ENCODE measurements around the gene RHOF.

The RHOF gene

DNA sequence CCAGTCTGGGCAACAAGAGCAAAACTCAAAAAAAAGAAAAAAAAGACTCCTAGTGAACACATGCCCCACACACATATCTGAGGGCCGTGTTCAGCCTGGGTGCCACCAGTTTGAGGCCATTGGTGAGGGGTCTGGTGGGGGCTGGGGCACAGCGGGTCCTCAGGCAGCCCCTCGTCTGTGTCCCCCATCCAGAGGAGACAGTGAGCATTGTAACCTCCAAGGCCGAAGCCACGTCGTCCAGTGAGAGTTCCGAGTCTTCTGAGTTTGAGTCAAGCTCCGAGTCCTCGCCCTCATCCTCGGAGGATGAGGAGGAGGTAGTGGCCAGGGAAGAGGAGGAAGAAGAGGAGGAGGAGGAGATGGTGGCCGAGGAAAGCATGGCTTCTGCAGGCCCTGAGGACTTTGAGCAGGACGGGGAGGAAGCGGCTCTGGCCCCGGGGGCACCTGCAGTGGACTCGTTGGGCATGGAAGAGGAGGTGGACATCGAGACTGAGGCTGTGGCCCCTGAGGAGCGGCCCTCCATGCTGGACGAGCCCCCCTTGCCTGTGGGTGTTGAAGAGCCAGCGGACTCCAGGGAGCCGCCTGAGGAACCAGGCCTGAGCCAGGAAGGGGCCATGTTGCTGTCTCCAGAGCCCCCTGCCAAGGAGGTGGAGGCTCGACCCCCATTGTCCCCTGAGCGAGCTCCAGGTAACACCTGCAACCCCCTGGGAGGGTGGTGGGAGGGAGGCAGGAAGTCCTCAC, 25.9 kb upstream of the RHOF start:
- DNase-seq (ENCODE audit: low read depth) = no peak

DNA sequence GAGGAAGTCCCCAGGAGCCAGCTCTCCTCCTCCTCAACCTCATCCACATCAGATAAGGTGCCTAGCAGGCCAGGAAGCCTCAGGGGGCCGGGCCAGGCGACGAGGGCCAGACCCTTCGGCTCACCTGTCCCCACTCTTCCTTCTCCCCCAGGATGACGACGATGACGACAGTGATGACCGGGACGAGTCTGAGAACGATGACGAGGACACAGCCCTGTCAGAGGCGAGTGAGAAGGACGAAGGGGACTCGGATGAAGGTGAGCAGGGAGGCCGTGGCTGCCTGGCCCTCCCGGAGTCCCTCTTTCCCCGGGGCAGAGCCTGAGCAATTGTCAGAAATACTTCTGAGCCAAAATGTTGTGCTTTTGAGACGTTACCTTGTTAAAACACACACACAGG, 24.2 kb upstream of the RHOF start:
- DNase-seq (ENCODE audit: low read depth) = no peak

- no peak for DNase-seq (ENCODE audit: low read depth)
Observed at GRCh38 chr12:121816925-121817647, 23.6 kb upstream of the RHOF start.

DNA sequence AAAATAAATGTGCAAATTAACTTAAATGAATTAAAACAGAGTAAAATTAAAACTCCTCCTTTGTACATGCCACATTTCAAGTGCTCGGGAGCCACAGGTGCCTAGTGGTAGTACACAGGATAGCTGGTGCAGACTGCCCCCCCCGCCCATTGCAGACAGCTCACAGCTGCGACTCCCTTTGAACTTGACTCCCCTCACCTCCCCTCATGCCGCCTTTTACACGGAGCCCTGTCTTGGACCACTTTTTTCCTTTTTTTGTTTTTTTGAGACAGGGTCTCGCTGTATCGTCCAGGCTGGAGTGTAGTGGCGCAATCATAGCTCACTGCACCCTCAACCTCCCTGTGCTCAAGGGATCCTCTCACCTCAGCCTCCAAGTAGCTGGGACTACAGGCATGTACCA, 21.8 kb upstream of the RHOF start:
- no peak for DNase-seq (ENCODE audit: low read depth)

- no peak for DNase-seq (ENCODE audit: low read depth)
Observed at GRCh38 chr12:121814429-121815119, 21.1 kb upstream of the RHOF start.

DNA sequence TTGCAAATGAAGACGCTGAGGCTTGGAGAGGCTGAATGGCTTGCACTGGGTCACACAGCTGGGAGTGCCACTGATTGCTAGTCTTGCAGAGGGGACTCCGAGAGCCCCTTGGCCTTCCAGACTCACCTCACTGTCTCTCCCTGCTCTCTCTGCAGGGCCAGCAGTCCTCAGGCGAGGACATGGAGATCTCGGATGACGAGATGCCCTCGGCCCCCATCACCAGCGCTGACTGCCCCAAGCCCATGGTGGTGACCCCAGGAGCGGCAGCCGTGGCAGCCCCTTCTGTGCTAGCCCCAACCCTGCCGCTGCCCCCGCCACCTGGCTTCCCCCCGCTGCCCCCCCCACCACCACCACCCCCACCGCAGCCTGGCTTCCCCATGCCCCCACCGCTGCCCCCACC, 20.5 kb upstream of the RHOF start:
- no peak for DNase-seq (ENCODE audit: low read depth)

GRCh38 chr12:121812921-121813896, 19.7 kb upstream of the RHOF start:
- DNase-seq (ENCODE audit: low read depth) = no peak

GRCh38 chr12:121812320-121812871, 18.9 kb upstream of the RHOF start:
- no peak for DNase-seq (ENCODE audit: low read depth)

DNA sequence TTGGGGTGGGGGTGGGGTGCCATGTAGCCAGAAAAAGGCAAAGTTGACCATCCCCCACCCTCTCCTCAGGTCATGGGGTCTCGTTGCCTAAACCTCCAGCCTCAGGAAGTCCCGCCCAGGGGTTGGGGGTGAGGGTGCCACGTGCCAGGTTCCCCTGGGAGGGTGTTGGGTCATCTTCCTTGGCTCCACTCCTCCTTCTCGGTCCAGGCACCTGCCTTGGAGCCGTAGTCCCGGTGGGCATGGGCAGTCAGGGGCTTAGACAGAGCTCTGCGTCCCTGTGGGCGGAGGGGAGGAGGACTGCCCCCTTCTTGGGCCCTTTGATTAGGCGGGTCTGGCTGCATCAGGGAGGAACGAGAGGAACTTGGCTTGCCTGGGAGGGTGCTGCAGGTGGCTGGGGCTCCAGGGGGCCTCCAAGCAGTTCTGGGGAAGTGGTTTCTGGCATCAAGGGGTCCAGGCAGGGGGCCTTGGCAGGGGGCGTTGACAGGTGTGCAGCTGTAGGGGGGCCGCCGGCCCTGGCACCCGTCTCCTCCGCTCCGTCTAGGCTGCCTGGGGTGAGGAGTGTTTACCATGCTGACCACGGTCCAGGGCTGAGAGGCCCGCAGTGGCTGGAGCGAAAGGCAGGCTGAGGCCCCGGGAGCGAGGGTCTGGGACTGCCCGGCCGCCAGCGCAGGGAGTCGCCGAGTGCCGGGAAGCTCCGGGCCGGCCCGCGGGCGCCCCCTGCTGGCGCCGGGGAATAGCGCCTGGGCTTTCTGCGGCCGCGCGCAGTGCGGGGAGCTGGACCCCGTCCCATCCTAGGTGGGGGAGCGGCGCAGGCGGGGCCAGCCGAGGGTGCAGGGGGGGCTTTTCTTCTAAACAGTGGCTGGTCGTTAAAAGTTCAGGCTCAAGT, 18.2 kb upstream of the RHOF start:
- no peak for DNase-seq (ENCODE audit: low read depth)

- DNase-seq (ENCODE audit: low read depth) = no peak
Observed at GRCh38 chr12:121810833-121811433, 17.4 kb upstream of the RHOF start.

DNA sequence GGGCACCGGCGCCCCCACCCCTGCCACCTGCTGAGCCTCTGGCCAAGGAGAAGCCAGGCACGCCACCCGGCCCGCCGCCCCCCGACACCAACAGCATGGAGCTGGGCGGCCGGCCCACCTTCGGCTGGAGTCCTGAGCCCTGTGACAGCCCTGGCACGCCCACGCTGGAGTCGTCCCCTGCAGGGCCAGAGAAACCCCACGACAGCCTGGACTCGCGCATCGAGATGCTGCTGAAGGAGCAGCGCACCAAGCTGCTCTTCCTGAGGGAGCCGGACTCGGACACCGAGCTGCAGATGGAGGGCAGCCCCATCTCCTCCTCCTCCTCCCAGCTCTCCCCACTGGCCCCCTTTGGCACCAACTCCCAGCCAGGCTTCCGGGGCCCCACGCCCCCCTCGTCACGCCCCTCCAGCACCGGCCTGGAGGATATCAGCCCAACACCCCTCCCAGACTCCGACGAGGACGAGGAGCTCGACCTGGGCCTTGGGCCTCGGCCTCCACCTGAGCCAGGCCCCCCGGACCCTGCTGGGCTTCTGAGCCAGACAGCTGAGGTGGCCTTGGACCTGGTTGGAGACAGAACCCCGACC, 16.8 kb upstream of the RHOF start:
- DNase-seq (ENCODE audit: low read depth) = no peak

GRCh38 chr12:121809712-121810116, 16.2 kb upstream of the RHOF start:
- no peak for DNase-seq (ENCODE audit: low read depth)

GRCh38 chr12:121808623-121809022, 15.1 kb upstream of the RHOF start:
- DNase-seq (ENCODE audit: low read depth) = no peak

DNA sequence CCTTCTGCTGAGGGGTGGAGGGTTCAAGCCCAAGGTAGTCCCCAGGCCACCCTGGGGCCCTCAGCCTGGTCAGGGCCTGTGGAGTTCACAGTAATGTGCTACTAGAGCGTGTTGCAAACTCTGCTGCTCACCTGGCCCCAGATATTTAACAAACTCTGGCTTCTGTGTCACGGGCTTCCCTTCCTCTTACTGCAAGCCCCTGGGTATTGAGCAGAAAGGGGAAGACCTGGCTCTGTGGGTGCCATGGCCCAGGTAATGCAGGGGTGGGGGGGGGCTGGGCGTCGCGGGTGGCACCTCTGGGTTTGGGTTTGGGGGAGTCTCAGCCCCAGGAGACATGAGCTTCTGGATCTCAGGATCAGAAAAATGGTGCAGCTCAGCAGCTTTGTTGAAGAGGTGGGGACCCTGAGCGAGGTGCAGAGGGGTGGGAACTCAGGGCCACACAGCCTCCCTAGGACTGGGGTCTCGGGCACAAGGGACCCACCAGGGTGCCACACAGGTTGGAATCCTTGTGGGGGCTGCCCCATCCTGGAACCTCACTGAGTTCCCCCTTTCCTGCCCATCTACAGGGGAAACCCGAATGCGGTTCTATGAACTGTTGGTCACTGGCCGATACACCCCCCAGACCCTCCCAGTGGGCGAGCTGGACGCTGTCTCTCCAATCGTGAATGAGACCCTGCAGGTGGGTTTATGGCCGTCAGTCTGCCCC, 14.3 kb upstream of the RHOF start:
- no peak for DNase-seq (ENCODE audit: low read depth)

- DNase-seq (ENCODE audit: low read depth) = no peak
Observed at GRCh38 chr12:121806546-121807423, 13.3 kb upstream of the RHOF start.

GRCh38 chr12:121806009-121806545, 12.6 kb upstream of the RHOF start:
- DNase-seq (ENCODE audit: low read depth) = no peak

GRCh38 chr12:121805171-121806008, 11.9 kb upstream of the RHOF start:
- DNase-seq (ENCODE audit: low read depth) = no peak
